ENCODE data around the gene PLCE1. TPM values are rescaled to one million over a fixed set of nuclear protein-coding genes. Genes with fewer than 3 reads are reported as not detected.
"Not testable (repeated sequence)": the region's sequence is repeated elsewhere in the genome, so short reads cannot be mapped to it uniquely, and the experiment has no call there.

Gene PLCE1
- total RNA-seq, result 4.6 TPM
- long read RNA-seq, partial matches to known transcripts, result 1 of 6 reads
- long read RNA-seq, other reads (novel, unspliced or antisense), result 5 of 6 reads

DNA sequence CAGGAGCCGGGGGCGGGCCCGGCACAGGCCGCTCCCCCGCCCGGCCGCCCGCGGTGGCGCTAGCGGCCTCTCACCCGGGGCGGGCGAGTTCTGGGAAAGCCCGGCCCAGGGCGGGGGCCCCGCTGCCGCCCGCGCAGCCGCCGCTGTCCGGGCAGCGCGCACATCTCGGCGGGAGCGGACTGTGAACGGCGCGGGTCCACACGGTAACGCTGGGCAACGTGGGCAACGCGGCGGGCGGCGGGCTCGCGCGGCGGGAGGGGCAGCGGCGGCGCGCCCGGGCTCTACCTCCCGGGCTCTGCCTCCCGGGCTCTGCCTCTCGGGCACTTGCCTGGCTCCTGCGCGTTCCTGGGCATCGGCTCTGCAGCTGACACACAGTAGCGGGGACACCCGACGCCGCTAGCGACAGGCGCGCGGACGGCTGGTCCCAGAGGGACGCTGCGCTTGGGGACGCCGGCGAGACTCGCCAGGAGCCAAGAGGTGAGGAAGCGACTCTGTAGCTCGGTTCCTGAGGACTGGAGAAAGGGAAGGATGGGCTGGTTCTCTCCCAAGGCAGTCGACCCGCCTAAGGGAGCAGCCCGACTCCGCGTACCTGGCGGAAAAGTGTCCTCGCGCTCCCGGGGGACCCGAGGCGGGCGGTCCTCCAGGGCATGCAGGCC lies at the start of gene PLCE1:
Gene PLCE1, plus strand, starts transcription at position 150 of the 656 bp plus-strand sequence. CDS start 37,116 bp downstream, outside the sequence.
- ATAC-seq (peak; percentile 87), DNase-seq (peak; percentile 76)
- intact Hi-C loops (cut with micrococcal nuclease), result no loop called here

DNA sequence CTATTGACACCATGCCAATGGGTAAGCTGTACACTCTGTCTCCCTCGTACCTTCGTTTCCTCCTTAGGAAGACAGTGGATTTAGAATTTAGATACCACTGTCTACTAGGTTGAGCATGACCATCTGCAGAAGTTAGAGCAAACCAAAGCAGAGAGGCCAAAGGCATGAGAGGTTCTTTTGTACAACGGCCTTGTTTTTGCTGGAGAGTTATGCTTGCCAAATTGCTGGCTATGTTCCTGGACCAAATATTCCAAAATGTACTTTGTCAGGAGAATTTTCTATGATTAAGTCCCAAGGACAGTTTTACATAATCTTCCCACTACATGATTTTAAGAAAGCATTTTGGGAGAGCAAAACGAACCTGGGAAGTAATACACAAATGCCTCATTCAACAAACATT lies 47.9 kb upstream of the PLCE1 start:
- intact Hi-C loops (cut with micrococcal nuclease), result no loop called here
- no peak for DNase-seq
- peak; percentile 50 for ATAC-seq

DNA sequence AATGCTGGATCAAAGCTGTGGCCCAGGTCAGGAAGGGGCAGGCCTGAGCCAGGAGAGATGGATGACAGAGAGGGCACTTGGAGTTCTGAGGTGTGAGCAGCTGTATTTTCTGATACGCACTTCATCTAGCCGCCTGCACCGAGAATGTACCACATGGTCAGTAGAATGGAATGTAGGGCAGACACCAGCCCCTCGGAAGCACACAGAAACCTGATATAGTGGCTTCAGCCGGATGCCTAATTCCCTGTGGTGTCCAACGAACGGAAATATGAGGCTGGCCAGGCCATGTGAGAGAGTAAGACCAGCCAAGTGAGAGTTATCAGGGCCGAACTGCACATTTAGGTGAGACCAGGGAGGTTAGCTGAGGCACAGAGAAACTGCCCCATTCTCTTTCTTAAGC lies 46.7 kb upstream of the PLCE1 start:
- peak; percentile 97 for ATAC-seq
- intact Hi-C loops (cut with micrococcal nuclease), result no loop called here
- DNase-seq, result peak; percentile 51

DNA sequence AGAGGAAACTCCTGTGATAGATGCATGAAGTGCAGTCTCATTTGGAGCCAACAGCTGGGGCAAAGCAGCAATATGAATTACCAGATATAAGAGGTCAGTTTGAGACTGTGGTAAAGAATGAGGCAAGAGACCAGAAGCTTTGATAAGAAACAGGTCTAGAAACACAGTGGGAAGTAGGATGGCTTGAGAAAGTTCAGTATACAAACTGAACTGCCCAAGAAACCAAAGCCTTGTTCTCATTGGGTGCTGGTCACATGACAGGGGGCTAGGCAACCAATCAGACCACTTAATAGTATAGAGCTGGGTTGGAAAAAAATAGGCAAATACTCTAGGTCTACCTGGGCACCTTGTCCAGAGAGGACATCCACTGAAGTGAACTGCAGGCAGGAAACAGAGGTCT lies 46.2 kb upstream of the PLCE1 start:
- intact Hi-C loops (cut with micrococcal nuclease), result no loop called here
- ATAC-seq (no peak), DNase-seq (no peak)

DNA sequence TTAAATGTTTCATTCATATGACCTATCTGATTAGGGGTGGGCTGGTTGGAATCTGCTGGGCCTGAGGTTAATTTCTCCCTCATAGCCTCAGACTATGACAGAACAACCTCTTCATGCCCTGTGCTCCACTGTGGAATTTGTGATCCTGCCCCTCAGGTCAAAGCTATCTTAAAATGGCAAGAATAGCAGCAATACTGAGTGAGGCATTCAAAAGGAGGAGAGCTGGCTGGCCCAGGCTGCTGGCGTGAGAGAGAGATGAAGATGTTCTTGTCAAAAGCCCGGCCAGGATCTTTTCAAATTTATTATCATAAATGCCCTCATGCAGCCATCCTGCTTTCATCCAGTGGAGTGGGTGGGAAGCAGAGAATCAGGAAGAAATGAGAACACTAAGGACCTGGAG lies 41.8 kb upstream of the PLCE1 start:
- DNase-seq (no peak), ATAC-seq (no peak)
- intact Hi-C loops (cut with micrococcal nuclease), result no loop called here

GRCh38 chr10:93954299-93954698 lies 39.4 kb upstream of the PLCE1 start:
- intact Hi-C loops (cut with micrococcal nuclease), result no loop called here
- DNase-seq, result no peak
- no peak for ATAC-seq

DNA sequence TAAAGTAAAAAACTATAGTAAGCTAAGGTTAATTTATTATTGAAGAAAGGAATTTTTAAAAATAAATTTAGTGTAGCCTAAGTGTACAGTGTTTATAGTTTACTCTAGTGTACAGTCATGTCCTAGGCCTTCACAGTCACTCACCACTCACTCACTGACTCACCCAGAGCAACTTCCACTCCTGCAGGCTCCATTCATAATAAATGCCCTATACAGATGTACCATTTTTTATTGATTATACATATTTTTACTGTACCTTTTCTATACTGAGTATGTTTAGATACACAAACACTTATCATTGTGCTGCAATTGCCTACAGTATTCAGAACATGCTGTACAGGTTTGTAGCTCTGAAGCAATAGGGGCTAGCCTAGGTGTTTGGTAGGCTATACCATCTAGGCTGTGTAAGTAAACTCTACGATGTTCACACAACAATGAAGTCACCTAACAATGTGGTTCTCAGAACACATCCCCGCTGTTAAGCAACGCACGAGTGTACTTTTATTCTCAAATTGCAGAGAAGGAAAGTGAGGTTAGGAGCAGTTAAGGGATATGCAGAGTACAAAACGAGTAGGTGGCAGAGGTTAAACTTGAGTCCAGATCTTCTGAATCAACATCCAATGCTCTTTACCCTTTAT lies 38.9 kb upstream of the PLCE1 start:
- intact Hi-C loops (cut with micrococcal nuclease), result no loop called here
- no peak for ATAC-seq

GRCh38 chr10:93958834-93959233 lies 34.9 kb upstream of the PLCE1 start:
- DNase-seq (no peak), ATAC-seq (no peak)
- intact Hi-C loops (cut with micrococcal nuclease), result no loop called here

More for the DNA sequence above, 38.9 kb upstream of the PLCE1 start:
- DNase-seq, result no peak

DNA sequence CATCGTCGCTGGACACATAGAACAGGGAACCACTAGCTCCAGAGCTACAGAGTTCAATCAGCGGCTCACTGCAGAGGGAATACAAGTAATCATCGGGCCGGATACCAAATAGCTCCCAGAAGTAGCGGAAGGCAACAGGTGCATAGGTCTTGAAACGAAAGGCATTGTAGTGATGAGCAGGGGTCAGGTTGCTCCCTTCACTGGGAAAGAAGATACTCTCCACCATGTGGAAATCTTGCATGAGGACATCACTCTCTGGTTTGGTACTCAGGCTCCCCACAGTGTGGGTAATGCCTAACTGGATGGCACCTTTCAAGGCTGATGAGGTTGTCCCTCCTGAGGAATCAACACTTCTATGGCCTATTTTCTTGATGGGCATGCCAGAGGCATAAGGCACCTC lies 32.7 kb upstream of the PLCE1 start:
- DNase-seq, result not testable (repeated sequence)

DNA sequence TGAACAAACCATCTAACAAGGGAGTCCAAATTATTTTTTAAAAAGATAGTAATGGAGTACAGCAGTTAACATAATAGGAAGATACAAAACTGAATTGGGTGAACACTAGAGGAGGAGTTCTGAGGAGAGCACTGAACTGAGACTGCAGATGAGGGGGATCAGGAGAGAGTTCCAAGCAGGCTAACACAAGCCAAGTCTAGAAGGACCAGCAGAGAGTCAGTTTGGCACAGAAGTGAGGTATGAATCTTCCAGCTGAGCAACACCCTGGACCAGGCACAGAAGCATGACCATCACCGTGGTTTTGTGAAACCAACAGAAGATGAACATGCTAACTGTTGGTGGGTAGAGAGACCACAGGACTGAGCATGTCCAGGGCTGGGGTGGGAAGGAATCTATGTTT lies 30.8 kb upstream of the PLCE1 start:
- DNase-seq (no peak), ATAC-seq (peak; percentile 18)
- intact Hi-C loops (cut with micrococcal nuclease), result no loop called here

More for the DNA sequence above, 32.7 kb upstream of the PLCE1 start:
- intact Hi-C loops (cut with micrococcal nuclease); ATAC-seq: not testable (repeated sequence)

DNA sequence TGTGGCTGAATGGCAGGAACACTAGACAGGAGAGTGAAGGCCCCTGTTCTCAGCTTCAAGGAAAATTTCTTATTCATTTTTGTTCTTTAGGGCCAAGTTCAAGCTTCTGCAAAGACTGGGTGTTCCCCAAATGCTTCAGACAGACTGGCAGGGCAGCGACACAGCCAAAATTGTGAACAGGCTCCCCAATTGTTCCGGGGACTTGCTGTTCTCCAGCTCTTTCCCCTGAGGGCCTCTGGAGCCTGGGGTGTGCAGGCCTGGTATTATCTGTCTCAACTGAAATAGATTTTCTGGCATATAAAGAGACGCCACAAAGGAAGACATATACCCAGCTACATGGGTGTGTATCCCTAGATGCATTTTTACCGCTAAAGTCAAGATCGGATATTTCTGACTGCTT lies 30.3 kb upstream of the PLCE1 start:
- intact Hi-C loops (cut with micrococcal nuclease), result no loop called here
- ATAC-seq (peak; percentile 42), DNase-seq (no peak)

DNA sequence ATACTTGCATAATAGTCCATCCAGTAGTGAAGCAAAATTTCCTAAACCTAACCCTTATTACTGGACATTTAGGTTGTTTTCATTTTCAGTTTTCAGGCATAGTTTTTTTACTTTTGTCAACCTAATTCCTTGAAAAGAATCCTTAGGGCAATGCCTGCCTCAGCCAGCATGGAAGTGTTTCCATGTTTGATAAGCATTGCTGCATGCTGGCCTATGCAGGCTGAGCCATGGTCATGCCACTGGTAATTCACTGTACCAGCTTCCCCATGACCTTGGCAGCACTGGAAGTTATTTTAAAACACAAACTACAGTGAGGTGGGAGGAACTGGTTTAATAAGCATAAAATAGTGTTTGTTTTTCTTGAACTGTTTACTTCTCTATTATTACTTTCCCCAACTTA lies 27.8 kb upstream of the PLCE1 start:
- intact Hi-C loops (cut with micrococcal nuclease), result no loop called here
- peak; percentile 58 for ATAC-seq

DNA sequence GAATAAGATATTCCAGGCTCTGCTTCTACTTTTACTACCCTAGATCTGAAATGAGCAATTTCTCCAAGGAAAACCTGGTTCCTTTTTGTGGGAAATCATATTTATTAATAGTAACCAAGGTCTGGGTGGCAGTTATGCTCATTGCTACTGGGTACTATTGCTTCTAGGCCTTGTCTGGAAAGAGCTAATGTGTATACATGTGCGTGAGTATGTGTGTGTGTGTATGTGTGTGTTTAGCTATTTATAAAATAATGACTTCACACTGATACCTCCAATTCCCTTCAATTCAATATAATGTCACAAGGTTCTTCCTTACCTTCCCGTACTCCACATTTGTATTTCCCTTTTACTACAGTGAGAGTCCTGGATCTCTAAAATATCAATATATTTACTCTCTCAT lies 26.0 kb upstream of the PLCE1 start:
- no peak for ATAC-seq
- DNase-seq, result no peak
- intact Hi-C loops (cut with micrococcal nuclease), result no loop called here

More for the DNA sequence above, 27.8 kb upstream of the PLCE1 start:
- DNase-seq, result no peak

DNA sequence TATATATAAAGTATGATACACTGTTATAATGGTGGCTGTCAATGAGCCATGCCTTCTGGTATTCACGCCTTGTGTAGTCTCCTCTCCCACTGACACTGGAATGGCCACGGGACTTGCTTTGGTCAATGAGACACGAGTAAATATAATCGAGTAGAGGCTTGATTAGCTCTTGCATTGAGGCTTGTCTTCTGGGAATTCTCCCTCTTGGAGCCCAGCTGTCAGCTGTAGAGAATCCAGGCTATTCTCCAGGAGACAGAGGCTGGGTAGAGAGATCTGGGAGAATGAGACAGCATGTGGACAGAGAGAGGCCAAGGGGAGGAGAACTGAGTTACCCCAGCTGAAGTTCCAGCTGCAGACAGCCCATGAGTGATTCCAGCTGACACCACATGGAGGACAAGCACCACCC lies 25.2 kb upstream of the PLCE1 start:
- DNase-seq, result peak; percentile 53
- intact Hi-C loops (cut with micrococcal nuclease), result no loop called here

DNA sequence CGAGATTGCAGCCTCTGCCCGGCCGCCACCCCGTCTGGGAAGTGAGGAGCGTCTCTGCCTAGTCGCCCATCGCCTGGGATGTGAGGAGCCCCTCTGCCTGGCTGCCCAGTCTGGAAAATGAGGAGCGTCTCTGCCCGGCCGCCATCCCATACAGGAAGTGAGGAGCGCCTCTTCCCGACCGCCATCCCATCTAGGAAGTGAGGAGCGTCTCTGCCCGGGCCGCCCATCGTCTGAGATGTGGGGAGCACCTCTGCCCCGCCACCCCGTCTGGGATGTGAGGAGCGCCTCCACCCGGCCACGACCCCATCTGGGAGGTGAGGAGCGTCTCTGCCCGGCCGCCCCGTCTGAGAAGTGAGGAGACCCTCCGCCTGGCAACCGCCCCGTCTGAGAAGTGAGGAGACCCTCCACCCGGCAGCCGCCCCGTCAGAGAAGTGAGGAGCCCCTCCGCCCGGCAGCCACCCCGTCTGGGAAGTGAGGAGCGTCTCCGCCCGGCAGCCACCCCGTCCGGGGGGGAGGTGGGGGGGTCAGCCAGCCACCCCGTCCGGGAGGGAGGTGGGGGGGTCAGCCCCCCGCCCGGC lies 23.2 kb upstream of the PLCE1 start:
- intact Hi-C loops (cut with micrococcal nuclease); DNase-seq; ATAC-seq: not testable (repeated sequence)

More for the DNA sequence above, 25.2 kb upstream of the PLCE1 start:
- ATAC-seq, result peak; percentile 96

DNA sequence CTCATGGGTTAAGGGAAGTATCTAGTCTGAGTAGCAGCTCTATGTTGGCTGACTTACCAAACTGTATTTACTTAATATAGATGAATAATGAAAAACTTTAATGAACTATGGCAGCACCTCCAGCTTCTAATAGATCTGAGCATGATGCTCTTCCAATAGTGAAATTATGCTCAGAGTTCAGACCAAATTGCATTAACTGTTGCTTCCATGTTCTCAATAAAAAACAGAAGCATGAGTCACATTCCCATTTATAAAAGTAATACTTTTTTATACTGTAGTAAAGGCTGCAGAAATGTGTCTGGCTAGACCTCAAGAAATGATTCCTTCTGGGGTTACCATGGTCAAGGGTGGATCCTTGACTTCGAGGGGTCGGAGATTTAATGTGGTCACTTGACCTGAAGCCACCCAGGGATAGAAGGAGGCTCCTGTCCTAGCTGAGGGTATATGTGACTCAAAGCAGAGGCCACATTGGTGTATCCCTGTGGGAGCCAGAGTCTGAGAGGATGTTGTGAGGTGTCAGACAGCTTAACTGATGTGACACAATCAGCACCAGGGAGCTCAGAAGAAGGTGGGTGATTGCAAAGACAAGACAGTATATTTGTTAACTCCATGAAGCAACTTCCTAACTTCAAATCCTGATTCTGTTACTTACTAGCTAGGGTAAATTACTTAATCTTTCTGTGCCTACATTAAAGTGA lies 19.8 kb upstream of the PLCE1 start:
- no peak for DNase-seq
- intact Hi-C loops (cut with micrococcal nuclease), result no loop called here
- no peak for ATAC-seq

- intact Hi-C loops (cut with micrococcal nuclease), result no loop called here
- ATAC-seq (no peak), DNase-seq (no peak)
Measured at GRCh38 chr10:93977442-93977841, 16.3 kb upstream of the PLCE1 start.

- intact Hi-C loops (cut with micrococcal nuclease), result no loop called here
- no peak for ATAC-seq
- DNase-seq, result no peak
Measured at GRCh38 chr10:93980486-93980885, 13.2 kb upstream of the PLCE1 start.

DNA sequence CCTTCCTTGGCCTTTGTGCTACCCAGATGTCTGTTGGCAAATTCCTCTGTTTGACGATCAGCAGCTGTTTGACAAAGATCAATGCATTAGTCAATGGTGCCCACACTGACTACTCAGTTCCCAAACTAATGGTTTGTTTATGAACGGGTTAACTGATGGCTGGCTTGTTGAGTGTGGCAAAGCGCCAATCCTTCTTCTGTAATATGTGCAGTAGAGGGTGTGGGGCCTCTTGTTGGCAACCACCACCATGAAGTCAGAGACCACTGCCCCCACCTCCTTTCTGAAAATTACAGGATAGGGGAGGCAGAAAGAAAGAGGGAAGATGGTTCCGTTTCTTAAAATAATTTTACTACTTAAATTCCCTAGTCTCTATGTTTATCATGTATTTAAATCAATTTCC lies 2.6 kb upstream of the PLCE1 start:
- no peak for DNase-seq
- ATAC-seq, result no peak
- intact Hi-C loops (cut with micrococcal nuclease), result no loop called here
